D721Med (cell line): ENCODE measurements around the gene FBLIM1.

Experiments
- DNase-seq: peaks from one replicate; pipeline ENCODE4 v3.0.0; 2011; ENCODE audit warnings: low spot score; ENCODE audit not compliant: insufficient read length
- FAIRE-seq: peaks from 2 replicates; lab custom pipeline; 2011; peaks lifted over from hg19 to GRCh38; lab: Jason Lieb, UNC
- TF ChIP-seq, protein P1 (sequence below): IDR thresholded peaks from 2 replicates; pipeline ENCODE4 v1.5.1; 2012; ENCODE audit warnings: mild to moderate bottlenecking, control low read depth; ENCODE audit not compliant: insufficient read depth; ENCODE audit errors: missing control alignments

The FBLIM1 gene

GRCh38 chr1:15731735-15732685, 26.6 kb upstream of the FBLIM1 start:
- no peak for FAIRE-seq
- TF ChIP-seq, protein P1, sequence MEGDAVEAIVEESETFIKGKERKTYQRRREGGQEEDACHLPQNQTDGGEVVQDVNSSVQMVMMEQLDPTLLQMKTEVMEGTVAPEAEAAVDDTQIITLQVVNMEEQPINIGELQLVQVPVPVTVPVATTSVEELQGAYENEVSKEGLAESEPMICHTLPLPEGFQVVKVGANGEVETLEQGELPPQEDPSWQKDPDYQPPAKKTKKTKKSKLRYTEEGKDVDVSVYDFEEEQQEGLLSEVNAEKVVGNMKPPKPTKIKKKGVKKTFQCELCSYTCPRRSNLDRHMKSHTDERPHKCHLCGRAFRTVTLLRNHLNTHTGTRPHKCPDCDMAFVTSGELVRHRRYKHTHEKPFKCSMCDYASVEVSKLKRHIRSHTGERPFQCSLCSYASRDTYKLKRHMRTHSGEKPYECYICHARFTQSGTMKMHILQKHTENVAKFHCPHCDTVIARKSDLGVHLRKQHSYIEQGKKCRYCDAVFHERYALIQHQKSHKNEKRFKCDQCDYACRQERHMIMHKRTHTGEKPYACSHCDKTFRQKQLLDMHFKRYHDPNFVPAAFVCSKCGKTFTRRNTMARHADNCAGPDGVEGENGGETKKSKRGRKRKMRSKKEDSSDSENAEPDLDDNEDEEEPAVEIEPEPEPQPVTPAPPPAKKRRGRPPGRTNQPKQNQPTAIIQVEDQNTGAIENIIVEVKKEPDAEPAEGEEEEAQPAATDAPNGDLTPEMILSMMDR, result no peak
- DNase-seq, result no peak

- TF ChIP-seq, protein P1, result no peak
- no peak for FAIRE-seq
- no peak for DNase-seq
These were observed 25.9 kb upstream of the FBLIM1 start for GRCh38 chr1:15732686-15733081.

DNA sequence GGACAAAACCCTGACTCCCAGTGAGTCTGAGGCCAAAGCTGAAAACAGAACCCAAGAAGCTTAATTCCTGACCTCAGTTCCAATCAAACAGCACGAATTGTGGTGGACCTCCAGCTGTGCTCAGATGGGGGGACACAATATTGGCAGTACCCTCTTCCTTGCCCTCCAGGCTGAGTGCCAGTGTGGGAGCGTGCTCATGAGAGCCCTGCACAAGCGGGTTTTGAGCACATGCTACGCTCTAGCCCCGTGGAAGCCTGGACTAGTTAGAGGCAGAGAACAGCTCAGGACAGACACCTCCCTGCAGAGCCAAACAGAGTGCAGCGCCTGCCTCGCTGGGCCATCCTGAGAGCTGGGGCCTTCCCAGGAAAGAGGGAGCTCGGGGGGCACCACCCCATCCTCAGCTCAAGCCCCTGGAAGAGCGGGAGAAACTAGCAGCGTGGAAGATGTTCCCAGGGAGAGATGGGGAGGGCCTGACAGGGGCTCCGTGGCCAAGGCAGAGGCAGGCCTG, 25.3 kb upstream of the FBLIM1 start:
- TF ChIP-seq, protein P1, result no peak
- DNase-seq, result no peak
- FAIRE-seq, result no peak

- TF ChIP-seq, protein P1, result no peak
- DNase-seq (no peak), FAIRE-seq (no peak)
These were observed 24.8 kb upstream of the FBLIM1 start for GRCh38 chr1:15733726-15734226.

DNA sequence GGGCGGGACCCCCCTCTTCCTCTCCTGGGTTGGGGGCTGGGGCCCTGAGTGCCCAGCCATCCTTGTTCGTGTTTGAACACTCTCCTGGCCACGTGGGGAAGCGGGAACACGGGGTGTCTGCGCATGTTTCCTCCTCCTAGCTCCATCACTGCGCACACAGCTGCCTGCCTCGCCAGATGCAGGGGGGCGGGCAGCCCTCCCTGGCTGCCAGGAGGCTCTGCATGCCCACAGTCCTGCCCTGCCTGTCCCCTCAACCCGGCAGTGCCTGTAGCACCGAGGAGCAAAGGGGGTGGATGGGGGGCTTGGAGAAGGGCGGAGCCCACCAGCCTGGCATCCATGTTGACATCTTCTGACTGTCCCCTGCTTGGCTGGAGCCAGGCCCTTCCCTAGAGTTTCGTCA, 24.3 kb upstream of the FBLIM1 start:
- DNase-seq, result no peak
- no peak for FAIRE-seq
- TF ChIP-seq, protein P1, result no peak

DNA sequence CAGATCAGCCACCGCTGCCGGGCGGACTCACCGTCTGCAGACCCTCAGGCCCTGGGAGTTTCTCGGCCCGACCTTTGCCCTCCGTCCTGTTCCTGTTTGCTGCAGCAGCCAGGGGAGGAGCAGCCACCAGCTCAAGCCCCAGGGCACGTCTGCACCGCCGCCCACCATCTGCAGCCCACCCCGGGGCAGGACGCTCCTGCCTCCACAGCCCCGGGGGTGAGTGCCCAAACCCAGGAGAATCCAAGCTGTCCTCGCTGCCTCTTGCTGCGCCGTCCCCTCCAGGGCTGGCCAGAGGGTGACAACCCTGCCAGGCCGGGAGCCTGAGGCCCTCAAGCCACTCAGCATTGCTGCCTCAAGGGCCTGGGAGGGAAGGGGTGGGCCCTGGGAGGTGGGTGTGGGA, 23.7 kb upstream of the FBLIM1 start:
- no peak for FAIRE-seq
- TF ChIP-seq, protein P1, result no peak
- no peak for DNase-seq
